Peyer's patch (tissue), 4 donors: ENCODE data around the gene LIME1. TPM values are rescaled to one million over a fixed set of nuclear protein-coding genes. Genes with fewer than 3 reads are reported as not detected.

Experiments used
- DNase-seq, 3 donors: peaks; one replicate each; pipeline ENCODE4 v3.0.0-alpha.2; 2017 to 2019
- H3K27ac ChIP-seq, 4 donors: fragments of 200-600 bp; sonication (generic); one replicate each; pipeline ENCODE4 v1.5.1; 2016 to 2019
- H3K27me3 ChIP-seq, 2 donors: fragments of 200-600 bp; sonication (generic); one replicate each; pipeline ENCODE4 v1.5.1; 2019
- H3K36me3 ChIP-seq, 3 donors: fragments of 200-600 bp; sonication (generic); one replicate each; pipeline ENCODE4 v1.5.1; 2016 to 2019
- H3K4me1 ChIP-seq, 4 donors: fragments of 200-600 bp; sonication (generic); one replicate each; pipeline ENCODE4 v1.5.1; 2016 to 2019
- H3K4me3 ChIP-seq, 4 donors: fragments of 200-600 bp; sonication (generic); 1 replicate in 3 of 4; 2 replicates in 1 of 4; pipeline ENCODE4 v1.5.1; 2016 to 2019; ENCODE audit warnings: mild to moderate bottlenecking in 1 of 4
- H3K9me3 ChIP-seq, 4 donors: fragments of 200-600 bp; sonication (generic); one replicate each; pipeline ENCODE4 v1.5.1; 2016 to 2019; ENCODE audit warnings: mild to moderate bottlenecking in 1 of 4
- CTCF ChIP-seq, 6 experiments: fragments of 450-650 bp in 4 of 6; fragments of 200-600 bp in 2 of 6; sonication (generic) in 1 of 6; IDR thresholded peaks; one replicate each; pipeline ENCODE4 v1.5.1; 2017 to 2019; ENCODE audit warnings: antibody characterized with exemption in 6 of 6, mild to moderate bottlenecking in 3 of 6, moderate library complexity in 1 of 6
- POLR2A ChIP-seq, 2 donors: fragments of 450-650 bp; IDR thresholded peaks; one replicate each; pipeline ENCODE4 v1.5.1; 2017; ENCODE audit warnings: antibody characterized with exemption in 2 of 2, mild to moderate bottlenecking in 2 of 2, moderate library complexity in 2 of 2
- total RNA-seq, 4 donors: library from RNA; depleted of rRNA; stranded (reverse); fragments of >200 nt; gene quantifications; one replicate each; pipeline ENCODE4 v1.1.0, GENCODE V29; 2016

Gene LIME1
- total RNA-seq, 4 donors from 2014 or later = 32.6 to 55.3 (median 41.0) TPM

GRCh38 chr20:63767886-63768285, 31.4 kb downstream of the LIME1 start:
- H3K4me3 ChIP-seq = no peak overlapping the region
- peaks cover 0 to 1% (median 0%) of the 10 kb centered on the region in 4 donors for H3K4me1 ChIP-seq
- no peak for TF ChIP-seq CTCF (IDR thresholded peaks at IDR 0.05)
- no peak for TF ChIP-seq POLR2A (IDR thresholded peaks at IDR 0.05)
- no peak for DNase-seq
- H3K9me3 ChIP-seq = no peaks in the 10 kb centered on the region
- no peak overlapping the region for H3K27ac ChIP-seq
- peaks cover 0 to 4% (median 0%) of the 10 kb centered on the region in 3 donors for H3K36me3 ChIP-seq
- H3K27me3 ChIP-seq = no peaks in the 10 kb centered on the region

GRCh38 chr20:63768591-63769515, 32.4 kb downstream of the LIME1 start:
- no peak overlapping the region for H3K4me3 ChIP-seq
- no peaks in the 10 kb centered on the region for H3K27me3 ChIP-seq
- TF ChIP-seq POLR2A (IDR thresholded peaks at IDR 0.05) = no peak
- TF ChIP-seq CTCF (IDR thresholded peaks at IDR 0.05) = no peak
- peaks cover 0 to 4% (median 0%) of the 10 kb centered on the region in 3 donors for H3K36me3 ChIP-seq
- no peaks in the 10 kb centered on the region for H3K9me3 ChIP-seq
- DNase-seq = no peak
- no peak overlapping the region for H3K27ac ChIP-seq
- peaks cover 0 to 9% (median 0%) of the 10 kb centered on the region in 4 donors for H3K4me1 ChIP-seq

- Histone ChIP-seq H3K4me1 (peaks cover 0 to 9% (median 0%) of the 10 kb centered on the region in 4 donors), H3K9me3 (no peaks in the 10 kb centered on the region), H3K4me3 (no peak overlapping the region), H3K36me3 (peaks cover 0 to 4% (median 0%) of the 10 kb centered on the region in 3 donors), H3K27ac (no peak overlapping the region), H3K27me3 (no peaks in the 10 kb centered on the region)
- no peak for DNase-seq
- TF ChIP-seq CTCF (IDR thresholded peaks at IDR 0.05) (no peak), POLR2A (IDR thresholded peaks at IDR 0.05) (no peak)
Observed at GRCh38 chr20:63769891-63770474, 33.5 kb downstream of the LIME1 start.

- no peak for DNase-seq
- H3K27me3 ChIP-seq = no peaks in the 10 kb centered on the region
- no peaks in the 10 kb centered on the region for H3K9me3 ChIP-seq
- no peak for TF ChIP-seq CTCF (IDR thresholded peaks at IDR 0.05)
- TF ChIP-seq POLR2A (IDR thresholded peaks at IDR 0.05) = no peak
- H3K4me1 ChIP-seq = peaks cover 0 to 9% (median 0%) of the 10 kb centered on the region in 4 donors
- H3K27ac ChIP-seq = no peak overlapping the region
- H3K4me3 ChIP-seq = no peak overlapping the region
- H3K36me3 ChIP-seq = peaks cover 0 to 4% (median 0%) of the 10 kb centered on the region in 3 donors
Observed at GRCh38 chr20:63771046-63771707, 34.7 kb downstream of the LIME1 start.

- no peaks in the 10 kb centered on the region for H3K27me3 ChIP-seq
- H3K36me3 ChIP-seq = no peaks in the 10 kb centered on the region
- TF ChIP-seq POLR2A (IDR thresholded peaks at IDR 0.05) (no peak), CTCF (IDR thresholded peaks at IDR 0.05) (no peak)
- no peak overlapping the region for H3K27ac ChIP-seq
- H3K4me1 ChIP-seq = peaks cover 0 to 9% (median 0%) of the 10 kb centered on the region in 4 donors
- no peak overlapping the region for H3K4me3 ChIP-seq
- no peaks in the 10 kb centered on the region for H3K9me3 ChIP-seq
- DNase-seq = no peak
Observed at GRCh38 chr20:63772781-63773518, 36.5 kb downstream of the LIME1 start.
